Heart left ventricle (tissue), 13 donors: ENCODE results near the gene C12orf42.

Experiments used
- POLR2A ChIP-seq, 2 donors: fragments of 450-650 bp; IDR thresholded peaks; one replicate each; pipeline ENCODE4 v1.6.1; 2017; ENCODE audit warnings: antibody characterized with exemption in 2 of 2, mild to moderate bottlenecking in 2 of 2, moderate library complexity in 2 of 2
- TF ChIP-seq, protein P1 (sequence below), 12 donors: fragments of 200-600 bp; sonication (generic) in 4 of 12; IDR thresholded peaks; one replicate each; pipeline versions ENCODE4 v1.5.0 to v1.8.0; 2018 to 2022; ENCODE audit warnings: antibody characterized with exemption in 12 of 12, mild to moderate bottlenecking in 5 of 12
- donor health status: ischemic (EF 13 %, LVEDD 7.1; RV severe dilation, severe dysfunction).
- donor health status: DM: no; HTN: yes; CAD: no.
- donor health status: DM: no; HTN: no; CAD: no.
- donor health status: ischemic (EF 25% LVEDD 6.9; RV normal size, moderate dysfunction).
- donor health status: ischemic (EF 25% LVEDD 5.7; RV mildly dilated, moderate dysfunction).
- donor health status: ischemic (EF 35%, LVEDD 5.7; RV mildly dilated, moderate dysfunction).
- donor health status: nonischemic (EF 11% LVEDD 7.7; RV severe dilation, severe dysfunction).
- donor health status: DM: yes; HTN: yes; CAD: no.
- donor health status: PGD.
- donor health status: ischemic (EF 29% LVEDD 5.4; RV normal size, mild dysfunction).
- donor health status: nonischemic (EF 23%, LVEDD 6.1; RV moderate dilation, normal function).

GRCh38 chr12:103540319-103540718 is 44.6 kb upstream of the C12orf42 start:
- TF ChIP-seq POLR2A (IDR thresholded peaks at IDR 0.05), result no peak
- TF ChIP-seq, protein P1, sequence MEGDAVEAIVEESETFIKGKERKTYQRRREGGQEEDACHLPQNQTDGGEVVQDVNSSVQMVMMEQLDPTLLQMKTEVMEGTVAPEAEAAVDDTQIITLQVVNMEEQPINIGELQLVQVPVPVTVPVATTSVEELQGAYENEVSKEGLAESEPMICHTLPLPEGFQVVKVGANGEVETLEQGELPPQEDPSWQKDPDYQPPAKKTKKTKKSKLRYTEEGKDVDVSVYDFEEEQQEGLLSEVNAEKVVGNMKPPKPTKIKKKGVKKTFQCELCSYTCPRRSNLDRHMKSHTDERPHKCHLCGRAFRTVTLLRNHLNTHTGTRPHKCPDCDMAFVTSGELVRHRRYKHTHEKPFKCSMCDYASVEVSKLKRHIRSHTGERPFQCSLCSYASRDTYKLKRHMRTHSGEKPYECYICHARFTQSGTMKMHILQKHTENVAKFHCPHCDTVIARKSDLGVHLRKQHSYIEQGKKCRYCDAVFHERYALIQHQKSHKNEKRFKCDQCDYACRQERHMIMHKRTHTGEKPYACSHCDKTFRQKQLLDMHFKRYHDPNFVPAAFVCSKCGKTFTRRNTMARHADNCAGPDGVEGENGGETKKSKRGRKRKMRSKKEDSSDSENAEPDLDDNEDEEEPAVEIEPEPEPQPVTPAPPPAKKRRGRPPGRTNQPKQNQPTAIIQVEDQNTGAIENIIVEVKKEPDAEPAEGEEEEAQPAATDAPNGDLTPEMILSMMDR (IDR thresholded peaks at IDR 0.05), result no peak
